Measurements from ENCODE around the gene KCTD20.

GRCh38 chr6:36469148-36469661 lies 26.4 kb downstream of the KCTD20 start:
- TF ChIP-seq CTCF (IDR thresholded peaks at IDR 0.05) = no peak
- TF ChIP-seq POLR2A (IDR thresholded peaks at IDR 0.05) = no peak

All from thyroid gland (tissue), 4 donors.